Hepatocyte (in vitro differentiated cells): ENCODE results near the gene RNF180. TPM values are rescaled to one million over a fixed set of nuclear protein-coding genes. Genes with fewer than 3 reads are reported as not detected.

ENCODE experiments used
- DNase-seq: peaks from one replicate; pipeline ENCODE4 v3.0.0-alpha.2; 2016; ENCODE audit warnings: low spot score
- H2AFZ ChIP-seq: fragments of 200-600 bp; sonication (generic); 2 replicates; pipeline ENCODE4 v1.6.0; 2016; ENCODE audit warnings: antibody characterized with exemption, mild to moderate bottlenecking
- H3K27ac ChIP-seq: fragments of 200-600 bp; sonication (generic); 2 replicates; pipeline ENCODE4 v1.5.1; 2016; ENCODE audit warnings: mild to moderate bottlenecking
- H3K27me3 ChIP-seq: fragments of 200-600 bp; sonication (generic); 2 replicates; pipeline ENCODE4 v1.6.1; 2016
- H3K36me3 ChIP-seq: fragments of 200-600 bp; sonication (generic); replicated peaks from 2 replicates; pipeline ENCODE4 v1.5.1; 2016; ENCODE audit warnings: low read depth; ENCODE audit not compliant: insufficient read depth
- H3K4me1 ChIP-seq: fragments of 200-600 bp; sonication (generic); 2 replicates; pipeline ENCODE4 v1.5.1; 2016; ENCODE audit warnings: mild to moderate bottlenecking, moderate library complexity; ENCODE audit not compliant: insufficient read depth
- H3K4me2 ChIP-seq: fragments of 200-600 bp; sonication (generic); 2 replicates; pipeline ENCODE4 v1.6.0; 2016
- H3K4me3 ChIP-seq: fragments of 200-600 bp; sonication (generic); 2 replicates; pipeline ENCODE4 v1.5.1; 2016; ENCODE audit warnings: mild to moderate bottlenecking
- H3K79me2 ChIP-seq: fragments of 200-600 bp; sonication (generic); 2 replicates; pipeline ENCODE4 v1.6.0; 2017; ENCODE audit warnings: mild to moderate bottlenecking
- H3K9me2 ChIP-seq: fragments of 200-600 bp; sonication (generic); replicated peaks from 2 replicates; pipeline ENCODE4 v1.6.0; 2017; ENCODE audit warnings: mild to moderate bottlenecking; ENCODE audit not compliant: insufficient read depth
- H3K9me3 ChIP-seq: fragments of 200-600 bp; sonication (generic); 2 replicates; pipeline ENCODE4 v1.5.1; 2016; ENCODE audit warnings: low read depth, mild to moderate bottlenecking
- H4K20me1 ChIP-seq: fragments of 200-600 bp; sonication (generic); 2 replicates; pipeline ENCODE4 v1.6.0; 2016; ENCODE audit warnings: mild to moderate bottlenecking; ENCODE audit not compliant: insufficient read depth, poor library complexity, severe bottlenecking
- CTCF ChIP-seq: fragments of 200-600 bp; sonication (generic); IDR thresholded peaks from 2 replicates; pipeline ENCODE4 v1.5.1; 2016; ENCODE audit warnings: antibody characterized with exemption, mild to moderate bottlenecking; ENCODE audit not compliant: poor library complexity
- EZH2 ChIP-seq: fragments of 200-600 bp; sonication (generic); IDR thresholded peaks from 2 replicates; pipeline ENCODE4 v1.6.1; 2016; ENCODE audit warnings: antibody characterized with exemption, mild to moderate bottlenecking, borderline replicate concordance
- EZH2phosphoT487 ChIP-seq: fragments of 200-600 bp; sonication (generic); IDR thresholded peaks from one replicate; pipeline ENCODE4 v1.6.1; 2018; ENCODE audit warnings: antibody characterized with exemption, mild to moderate bottlenecking, low read depth, moderate library complexity; ENCODE audit not compliant: unreplicated experiment, severe bottlenecking
- WGBS: methylation state at CpG from one replicate; pipeline ENCODE4 v1.1.6; 2016; ENCODE audit warnings: low lambda C conversion rate; ENCODE audit errors: missing lambda C conversion rate; 5-methylcytosine and 5-hydroxymethylcytosine counted together
- polyA plus RNA-seq: library from polyadenylated mRNA; unstranded; fragments of >200 nt; fragmentation: Nextera tagmentation; extraction: Ambion mirVana; gene quantifications from 2 replicates; pipeline ENCODE4 v1.2.1, GENCODE V29; 2016
- total RNA-seq: library from RNA; depleted of rRNA; stranded (reverse); fragments of >200 nt; gene quantifications from 2 replicates; pipeline ENCODE4 v1.2.3, GENCODE V29; 2014

Gene RNF180
- total and polyA plus RNA-seq, 2 experiments from 2014 or later = 3.0 to 4.7 TPM

GRCh38 chr5:64140018-64140417 is 25.6 kb upstream of the RNF180 start:
- Histone ChIP-seq H3K4me3 (no peak overlapping the region), H4K20me1 (no peaks in the 10 kb centered on the region), H3K27me3 (no peaks in the 10 kb centered on the region), H3K9me3 (no peaks in the 10 kb centered on the region), H3K79me2 (no peaks in the 10 kb centered on the region), H3K36me3 (no peaks in the 10 kb centered on the region), H2AFZ (no peak overlapping the region), H3K4me1 (no peaks in the 10 kb centered on the region), H3K27ac (no peak overlapping the region), H3K4me2 (no peak overlapping the region), H3K9me2 (no peaks in the 10 kb centered on the region)
- no peak for DNase-seq
- TF ChIP-seq EZH2phosphoT487 = no peak
- no peak for TF ChIP-seq CTCF
- TF ChIP-seq EZH2 = no peak
- WGBS = 87% methylated on average over 3 of the region's 3 CpGs

- Histone ChIP-seq H3K9me3 (no peaks in the 10 kb centered on the region), H3K4me3 (no peak overlapping the region), H3K27ac (no peak overlapping the region), H3K27me3 (no peaks in the 10 kb centered on the region), H3K36me3 (no peaks in the 10 kb centered on the region), H2AFZ (peak overlapping the region; percentile 15), H3K4me1 (peaks cover 4% of the 10 kb centered on the region), H4K20me1 (no peaks in the 10 kb centered on the region), H3K9me2 (no peaks in the 10 kb centered on the region), H3K79me2 (no peaks in the 10 kb centered on the region), H3K4me2 (no peak overlapping the region)
- TF ChIP-seq EZH2 = no peak
- no peak for TF ChIP-seq EZH2phosphoT487
- no peak for TF ChIP-seq CTCF
- 87% methylated on average over 1 of the region's 1 CpG for WGBS
- no peak for DNase-seq
These were observed 21.0 kb upstream of the RNF180 start for GRCh38 chr5:64144425-64145215.

- peaks cover 4% of the 10 kb centered on the region for H3K4me1 ChIP-seq
- no peak overlapping the region for H3K4me3 ChIP-seq
- H3K36me3 ChIP-seq = no peaks in the 10 kb centered on the region
- H3K4me2 ChIP-seq = no peak overlapping the region
- TF ChIP-seq EZH2phosphoT487 (no peak), EZH2 (no peak), CTCF (no peak)
- H3K9me3 ChIP-seq = no peaks in the 10 kb centered on the region
- no peaks in the 10 kb centered on the region for H4K20me1 ChIP-seq
- H3K79me2 ChIP-seq = no peaks in the 10 kb centered on the region
- H2AFZ ChIP-seq = peak overlapping the region; percentile 15
- 51% methylated on average over 4 of the region's 4 CpGs for WGBS
- no peaks in the 10 kb centered on the region for H3K9me2 ChIP-seq
- no peaks in the 10 kb centered on the region for H3K27me3 ChIP-seq
- no peak overlapping the region for H3K27ac ChIP-seq
- DNase-seq = no peak
These were observed 20.3 kb upstream of the RNF180 start for GRCh38 chr5:64145216-64145895.
